T-helper 22 cell (primary cell): Measurements from ENCODE around the gene DOHH.

ENCODE experiments used
- DNase-seq: peaks from one replicate; pipeline ENCODE4 v3.0.0-alpha.2; 2020; ENCODE audit warnings: low read depth

The DOHH gene

DNA sequence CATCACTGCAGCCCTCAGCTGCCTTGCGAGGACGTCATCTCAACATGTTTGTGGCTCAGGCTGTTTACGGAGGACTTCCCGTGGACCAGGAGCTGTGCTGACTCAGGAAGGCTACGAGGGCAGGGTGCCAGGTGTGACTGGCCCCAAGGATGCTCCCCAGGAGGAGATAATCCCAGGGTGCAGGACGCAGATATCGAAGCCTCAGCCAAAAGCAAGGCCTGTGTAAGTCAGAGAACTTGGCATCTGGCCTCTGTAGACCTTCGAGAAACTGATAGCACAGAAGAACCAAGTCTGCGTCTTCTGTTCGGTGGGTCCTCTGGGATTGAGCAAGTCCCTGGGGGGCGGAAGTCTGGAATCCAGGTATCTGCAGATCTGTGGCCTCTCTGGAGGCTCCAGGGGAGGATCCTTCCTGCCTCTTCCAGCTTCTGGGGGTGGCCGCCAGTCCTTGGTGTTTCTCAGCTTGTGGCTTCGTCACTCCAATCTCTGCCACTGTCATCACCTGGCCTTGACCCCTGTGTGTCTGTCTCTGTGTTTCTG is 2.6 kb upstream of the DOHH start:
- DNase-seq: no peak

DNA sequence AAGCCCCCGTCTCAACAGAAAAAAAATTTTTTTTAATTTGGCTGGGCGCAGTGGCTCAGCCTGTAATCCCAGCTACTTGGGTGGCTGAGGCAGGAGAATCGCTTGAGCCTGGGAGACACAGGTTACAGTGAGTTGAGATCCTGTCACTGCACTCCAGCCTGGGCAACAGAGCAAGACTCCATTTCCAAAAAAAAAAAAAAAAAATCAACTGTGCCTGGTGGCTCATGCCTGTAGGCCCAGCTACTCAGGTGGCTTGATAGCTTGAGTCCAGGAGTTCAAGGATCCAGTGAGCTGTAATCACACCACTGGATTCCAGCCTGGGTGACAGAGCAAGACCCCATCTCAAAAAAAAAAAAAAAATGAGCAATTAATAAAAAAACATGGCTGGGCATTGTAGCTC is 1.3 kb upstream of the DOHH start:
- no peak for DNase-seq

DNA sequence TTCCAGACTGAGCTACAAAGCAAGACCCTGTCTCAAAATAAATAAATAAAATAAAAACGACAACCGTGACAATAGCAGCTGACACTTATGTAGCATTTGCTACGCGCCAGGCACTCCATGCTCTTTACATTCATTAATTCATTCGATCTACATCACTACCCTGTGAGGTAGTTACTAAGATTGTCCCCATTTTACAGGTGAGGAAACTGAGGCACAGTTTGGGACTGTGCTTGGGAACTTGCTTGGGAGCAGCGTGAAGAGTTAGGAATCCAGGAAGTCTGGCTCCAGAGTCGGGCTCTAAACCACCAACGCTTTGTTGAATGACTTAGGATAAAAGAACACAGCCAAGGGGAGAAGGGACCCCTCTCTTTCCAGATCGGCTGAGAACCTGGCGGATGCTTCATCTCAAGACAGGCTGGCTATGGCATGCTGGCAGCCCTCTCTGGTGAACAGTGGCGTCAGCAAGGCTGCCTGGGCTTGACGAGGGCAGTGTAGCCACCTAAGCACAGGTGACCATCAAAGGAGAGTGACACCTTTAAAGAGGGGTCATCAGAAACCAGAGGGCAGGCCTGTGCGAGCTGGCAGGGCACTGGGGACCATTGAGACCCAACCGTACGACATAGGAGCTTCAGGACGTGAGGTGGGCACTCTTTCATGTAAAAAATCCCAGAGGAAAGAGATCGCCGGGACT is 591 bp downstream of the DOHH start:
- DNase-seq: no peak

DNA sequence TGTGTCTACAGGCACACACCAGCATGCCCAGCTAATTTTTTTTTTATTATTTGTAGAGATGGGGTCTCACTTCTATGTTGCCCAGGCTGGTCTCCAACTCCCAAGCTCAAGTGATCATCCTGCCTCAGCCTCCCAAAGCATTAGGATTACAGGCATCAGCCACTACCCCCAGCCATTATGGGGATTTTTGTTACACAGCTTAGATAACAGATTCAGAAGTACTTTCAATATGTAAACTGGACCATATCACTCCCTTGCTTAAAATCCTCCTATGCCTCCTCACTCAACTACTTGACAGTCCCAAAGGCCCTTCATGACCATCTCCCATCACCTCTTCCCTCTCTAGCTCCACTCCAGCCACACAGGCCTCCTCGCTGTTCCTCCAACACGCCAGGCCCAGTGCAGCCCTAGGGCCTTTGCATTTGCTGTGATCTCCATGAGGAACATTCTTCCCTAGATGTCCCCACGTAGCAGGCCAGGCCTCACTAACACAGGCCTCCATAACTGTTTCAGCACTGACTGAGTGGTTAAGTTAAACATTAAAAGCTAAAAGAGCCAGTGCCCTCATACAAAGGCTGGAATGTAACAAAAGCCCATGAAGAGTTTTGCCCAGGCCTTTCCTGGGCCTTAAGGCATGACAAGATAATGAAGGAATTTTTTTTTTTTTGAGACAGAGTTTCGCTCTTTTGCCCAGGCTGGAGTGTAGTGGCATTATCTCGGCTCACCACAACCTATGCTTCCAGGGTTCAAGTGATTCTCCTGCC is 2.5 kb downstream of the DOHH start:
- DNase-seq: no peak

DNA sequence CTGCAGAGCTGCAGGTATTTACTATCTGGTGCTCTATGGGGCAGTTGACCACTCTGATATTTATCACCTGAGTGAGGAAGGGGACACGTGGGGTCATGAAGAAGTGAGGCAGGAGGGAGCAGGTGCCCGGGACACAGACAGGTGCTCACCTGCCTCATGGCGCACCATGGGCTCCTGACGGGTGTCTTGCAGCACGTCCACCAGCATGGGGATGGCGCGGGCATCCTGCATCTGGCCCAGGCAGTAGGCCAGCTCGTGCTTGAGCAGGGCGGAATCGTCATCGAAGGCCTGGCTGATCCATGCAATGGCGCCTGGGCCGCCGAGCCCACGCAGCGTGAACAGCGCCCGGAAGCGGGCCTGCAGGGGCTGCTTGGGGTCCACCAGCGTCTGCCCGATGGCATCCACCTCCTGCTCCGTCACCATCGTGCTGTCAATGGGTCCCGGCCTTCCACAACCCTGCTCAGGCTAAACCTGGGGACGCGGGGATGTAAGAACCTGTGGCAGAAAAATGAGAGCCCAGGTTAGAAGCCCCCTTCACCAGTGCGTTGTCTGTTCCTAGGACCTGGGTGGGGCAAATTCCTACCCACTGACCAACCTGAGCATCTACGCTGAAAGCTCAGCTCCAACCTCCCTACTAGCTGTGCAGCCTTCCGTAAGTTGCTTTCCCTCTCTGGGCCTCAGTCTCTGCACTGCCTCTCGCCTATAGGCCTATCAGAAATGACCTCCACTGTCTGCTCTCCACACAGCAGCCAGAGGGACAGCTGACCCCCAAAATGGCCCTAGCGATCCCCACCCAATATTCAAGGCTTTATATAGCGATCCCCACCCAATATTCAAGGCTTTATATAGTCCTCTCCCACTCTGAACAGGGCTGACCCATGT is 3.8 kb downstream of the DOHH start:
- no peak for DNase-seq

DNA sequence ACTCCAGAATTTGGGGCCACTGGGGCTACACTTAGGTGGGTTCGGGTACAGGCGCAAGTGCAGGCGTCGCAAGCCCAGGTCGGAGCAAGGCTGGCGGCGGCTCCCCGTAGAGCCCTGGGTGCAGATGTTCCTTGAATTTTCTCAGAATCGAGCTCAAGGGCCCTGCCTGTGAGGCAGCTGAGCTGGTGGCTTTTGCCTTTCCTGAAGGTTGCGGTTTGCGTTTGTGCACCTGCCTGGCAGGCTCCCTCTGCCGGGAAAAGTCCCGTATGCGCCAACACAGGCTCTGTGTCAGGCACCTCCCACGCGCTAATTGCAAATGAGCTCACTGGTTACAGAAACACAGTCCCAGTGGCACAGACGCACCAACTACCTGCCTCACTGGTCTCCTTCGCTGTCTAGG is 5.9 kb downstream of the DOHH start:
- peak; percentile 20 for DNase-seq

DNA sequence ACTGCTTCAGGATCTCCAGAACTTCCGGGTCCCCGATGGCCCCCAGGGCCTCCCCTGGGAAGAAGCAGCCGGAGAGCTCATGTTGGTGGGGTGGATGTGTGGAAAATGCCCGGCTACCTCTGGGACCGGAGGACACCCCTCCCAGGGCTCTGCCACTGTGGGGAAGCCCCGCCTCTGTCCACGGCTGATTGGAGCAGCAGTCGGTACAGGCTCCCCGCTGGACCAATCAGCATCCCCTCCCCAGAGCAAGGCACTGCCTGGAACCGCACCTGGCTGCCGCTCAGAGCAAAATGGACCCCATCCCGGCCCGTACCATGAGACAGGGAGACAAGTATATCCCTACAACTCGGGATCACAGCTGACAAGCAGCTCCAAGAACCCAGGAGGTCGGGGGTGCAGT is 6.4 kb downstream of the DOHH start:
- no peak for DNase-seq

DNA sequence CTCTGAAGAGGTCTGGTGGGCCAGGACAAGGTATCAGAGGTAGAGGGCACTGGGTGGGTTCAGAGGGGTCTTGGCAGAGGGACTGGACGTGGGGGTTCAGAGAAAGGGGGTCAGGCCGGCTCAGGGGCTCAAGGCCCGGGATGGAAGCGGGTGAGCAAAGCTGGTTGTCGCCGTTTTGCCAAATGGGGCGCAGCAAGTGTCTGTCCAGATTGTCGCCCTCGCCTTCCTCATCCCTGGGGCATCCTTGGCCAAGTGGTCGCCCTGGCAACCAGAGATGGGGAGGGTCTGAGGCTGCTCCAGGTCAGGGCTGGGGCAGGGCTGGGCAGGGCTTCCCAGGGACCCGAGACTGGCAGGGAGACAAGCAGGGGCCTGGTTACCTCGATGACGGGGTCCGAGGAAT is 6.8 kb downstream of the DOHH start:
- DNase-seq: no peak

DNA sequence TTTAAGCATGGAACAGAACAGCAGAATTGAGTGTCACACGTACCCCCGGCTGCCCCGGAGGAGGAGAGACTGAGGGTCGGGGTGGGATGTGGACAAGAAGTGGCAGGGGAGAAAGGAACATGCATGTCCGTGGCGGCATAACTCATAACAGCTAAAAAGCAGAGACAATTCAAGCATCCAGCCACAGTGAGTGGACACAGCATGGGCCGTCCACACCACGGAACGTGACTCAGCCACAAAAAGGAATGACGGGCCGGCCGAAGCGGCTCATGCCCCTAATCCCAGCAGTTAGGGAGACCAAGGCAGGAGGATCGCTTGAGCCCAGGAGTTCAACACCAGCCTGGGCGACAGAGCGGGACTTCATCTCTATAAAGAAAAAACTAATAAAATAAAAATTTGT is 7.6 kb downstream of the DOHH start:
- no peak for DNase-seq

DNA sequence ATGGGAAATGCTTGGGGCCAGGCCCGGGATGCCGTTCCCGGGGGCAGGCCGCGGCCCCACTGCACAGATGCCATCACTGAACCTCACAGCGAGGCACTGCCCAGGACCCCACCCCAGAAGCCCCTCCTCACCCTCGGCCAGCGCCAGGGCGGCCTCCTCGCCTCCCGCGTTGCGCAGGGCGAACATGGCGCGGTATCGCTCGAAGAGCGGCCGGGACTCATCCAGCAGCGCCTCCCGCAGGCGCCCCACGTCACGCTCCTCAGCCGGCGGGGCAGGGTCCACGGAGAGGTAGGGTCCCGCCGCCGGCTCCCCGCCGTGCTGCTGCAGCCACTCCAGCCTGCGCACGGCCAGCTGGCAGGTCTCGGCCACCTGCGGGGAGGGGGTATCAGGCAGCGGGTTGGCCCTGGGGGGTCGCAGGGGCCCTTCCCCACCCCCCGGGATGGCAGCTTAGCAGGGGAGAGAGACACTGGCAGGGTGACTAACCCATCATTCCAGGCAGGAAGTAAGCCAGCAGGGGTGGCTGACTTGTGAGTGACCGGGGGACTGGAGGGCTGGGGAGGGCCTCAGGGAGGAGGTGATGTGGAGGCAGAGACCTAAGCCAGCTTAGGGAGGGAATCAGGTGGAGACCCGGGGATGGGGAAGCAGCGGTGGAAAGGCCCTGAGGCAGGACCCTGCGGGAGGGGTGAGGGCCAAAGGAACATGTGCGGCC is 8.2 kb downstream of the DOHH start:
- DNase-seq: no peak

DNA sequence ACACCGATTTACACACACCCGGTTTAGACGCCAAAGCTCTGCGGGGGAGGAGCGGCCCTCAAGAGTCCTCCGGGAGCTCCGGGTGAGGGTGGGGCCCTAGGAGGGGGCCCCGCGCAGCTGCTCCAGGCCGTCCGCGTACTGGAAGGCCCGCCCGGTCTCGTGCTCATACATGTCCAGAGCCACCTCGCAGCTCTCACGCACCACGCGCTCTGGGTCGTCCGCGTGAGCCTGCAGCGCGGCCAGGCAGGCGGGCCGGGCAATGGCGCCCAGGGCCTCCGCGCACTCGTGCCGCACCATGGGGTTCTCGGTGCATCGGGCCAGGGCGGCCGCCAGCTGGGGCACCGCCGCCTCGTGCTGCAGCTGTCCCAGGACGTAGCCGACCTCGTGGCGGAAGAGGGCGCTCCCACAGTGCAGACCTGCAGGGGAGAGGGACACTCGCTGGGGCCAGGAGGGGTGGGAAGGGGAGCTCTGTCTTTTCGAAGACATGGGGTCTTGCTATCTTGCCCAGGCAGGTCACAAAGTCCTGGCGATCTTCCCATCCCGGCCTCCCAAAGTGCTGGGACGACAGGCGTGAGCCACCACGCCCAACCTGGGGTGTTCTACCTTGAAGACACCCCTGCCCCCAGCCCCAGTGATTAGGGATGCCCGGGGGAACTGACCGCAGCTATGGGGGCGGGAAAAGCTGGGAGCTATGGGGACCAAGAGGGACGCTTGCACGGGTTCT is 8.9 kb downstream of the DOHH start:
- no peak for DNase-seq

DNA sequence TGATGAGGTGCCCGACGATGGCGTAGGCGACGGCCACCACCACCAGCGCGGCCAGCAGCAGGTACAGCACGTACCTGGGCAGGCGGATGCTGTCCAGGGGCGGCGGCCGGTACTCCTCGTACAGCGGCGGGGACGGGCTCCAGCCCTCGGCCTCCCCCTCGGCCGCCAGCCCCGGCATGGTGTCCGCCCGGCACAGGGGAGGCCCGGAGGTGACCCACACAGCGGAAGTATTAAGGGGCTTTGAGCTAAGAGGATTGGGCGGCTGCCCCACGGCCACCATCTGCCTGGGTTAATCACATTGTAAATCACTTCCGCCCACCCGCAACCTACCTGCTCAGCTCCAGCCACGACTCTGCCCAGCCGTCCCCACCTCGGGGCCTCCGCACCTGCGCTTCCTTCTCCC is 17.2 kb downstream of the DOHH start, which contains the start of gene SMIM44:
Gene SMIM44, minus strand, starts transcription at position 216 of the 403 bp plus-strand sequence. Its CDS starts 38 bp downstream, at position 178.
- no peak for DNase-seq

DNA sequence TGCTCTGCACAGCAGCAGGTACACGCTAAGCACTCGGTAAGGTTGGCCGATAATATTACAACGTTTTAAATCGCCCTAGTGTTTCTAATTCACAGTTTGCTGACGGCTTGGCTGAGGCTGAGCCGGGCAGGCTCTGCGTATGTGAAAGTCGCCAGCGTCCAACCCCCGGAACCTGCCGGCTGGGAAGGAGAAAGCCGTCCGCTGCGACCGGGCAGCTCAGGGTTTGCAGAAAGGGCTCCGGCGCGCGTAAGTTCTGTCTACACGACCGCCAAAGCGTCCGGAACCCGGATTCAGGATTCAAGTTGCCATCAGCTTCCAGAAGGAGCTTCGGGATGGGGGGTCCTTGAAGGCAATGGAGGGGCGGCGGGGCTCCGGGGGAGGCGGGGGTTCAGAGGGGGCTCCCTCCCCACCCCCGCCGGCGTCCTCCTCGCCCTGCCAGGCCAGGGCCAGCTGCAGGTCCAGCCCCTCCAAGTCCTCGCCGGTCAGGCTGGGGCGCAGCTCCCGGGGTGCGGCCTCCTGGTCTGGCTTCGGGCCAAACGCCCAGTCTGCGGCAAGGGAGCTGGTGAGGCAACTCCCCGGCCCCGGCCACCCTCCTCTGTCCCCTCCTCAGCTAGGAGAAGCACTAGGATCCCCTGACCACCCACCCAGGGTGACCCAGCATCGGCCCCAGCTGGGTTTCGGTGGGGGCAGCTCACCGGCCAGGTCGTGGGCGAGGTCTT is 17.8 kb downstream of the DOHH start:
- no peak for DNase-seq

DNA sequence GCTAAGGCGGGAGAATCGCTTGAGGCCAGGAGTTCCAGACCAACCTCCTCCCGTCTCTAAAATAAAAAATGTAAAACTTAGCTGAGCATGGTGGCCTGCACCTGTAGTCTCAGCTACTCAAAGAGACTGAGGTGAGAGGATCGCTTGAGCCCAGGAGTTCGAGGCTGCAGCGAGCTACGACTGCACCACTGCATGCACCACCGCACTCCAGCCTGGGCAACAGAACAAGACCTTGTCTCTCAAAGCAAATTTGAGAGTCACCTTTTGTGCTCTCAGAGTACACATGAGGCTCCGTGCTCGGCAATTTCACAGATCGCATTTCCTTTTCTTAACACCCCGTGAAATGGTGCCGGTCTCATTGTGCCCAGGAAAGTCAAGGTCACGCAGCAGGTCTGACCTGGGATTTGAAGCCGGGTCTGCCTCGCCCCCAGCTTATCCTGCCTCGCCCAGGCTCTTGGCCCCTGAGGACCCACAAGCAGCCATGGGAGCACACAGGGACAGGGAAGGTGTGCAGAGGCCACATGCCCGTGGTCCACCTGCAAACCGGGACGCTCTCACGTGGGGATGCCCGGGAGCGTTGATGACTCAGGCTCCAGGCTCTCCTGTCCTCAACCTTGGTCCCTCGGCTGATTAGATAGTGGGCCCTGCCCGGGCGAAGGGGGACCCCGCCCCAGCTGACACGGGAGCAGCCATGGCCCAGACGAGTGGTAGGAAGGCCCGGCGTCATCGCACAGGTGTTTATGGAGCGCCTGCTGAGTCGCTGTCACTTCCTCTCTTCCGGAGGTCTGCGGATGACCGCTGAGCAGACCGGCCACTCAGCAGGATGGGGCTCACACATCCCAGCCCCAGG is 19.0 kb downstream of the DOHH start:
- DNase-seq: no peak

DNA sequence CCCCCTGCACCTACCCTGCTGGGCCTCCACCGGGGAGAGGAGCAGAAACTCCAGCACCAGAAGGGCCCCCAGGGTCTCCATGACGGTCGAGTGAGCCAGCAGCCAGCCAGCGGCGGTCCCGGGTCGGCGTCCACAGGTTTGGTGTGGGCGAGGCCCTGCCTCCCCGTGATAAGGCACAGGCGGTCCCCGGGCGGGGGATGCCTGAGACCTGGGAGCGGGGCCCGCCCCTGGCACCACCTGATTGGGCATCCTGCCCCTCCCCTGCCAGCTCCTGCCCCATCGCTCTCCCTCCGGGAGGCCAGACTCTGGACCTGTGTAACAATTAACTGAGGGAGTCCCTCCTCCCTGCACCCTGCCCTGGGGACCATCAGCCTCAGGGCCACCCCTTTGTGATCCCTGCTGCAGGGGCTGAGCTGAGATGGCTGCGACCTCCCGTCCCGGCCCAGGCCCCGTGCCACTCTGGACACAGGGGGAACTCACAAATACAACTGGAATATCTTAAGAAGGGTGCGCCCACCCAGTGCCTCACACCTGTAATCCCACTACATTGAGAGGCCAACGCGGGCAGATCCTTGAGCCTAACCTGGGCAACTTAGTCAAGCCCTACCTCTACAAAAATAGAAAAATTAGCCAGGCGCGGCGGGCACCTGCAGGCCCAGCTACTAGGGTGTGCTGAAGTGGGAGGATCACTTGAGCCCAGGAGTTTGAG is 19.9 kb downstream of the DOHH start, which contains the start of gene SMIM24:
Gene SMIM24, minus strand, starts transcription at position 143 of the 709 bp plus-strand sequence. Its CDS starts 62 bp downstream, at position 81.
- DNase-seq: no peak

DNA sequence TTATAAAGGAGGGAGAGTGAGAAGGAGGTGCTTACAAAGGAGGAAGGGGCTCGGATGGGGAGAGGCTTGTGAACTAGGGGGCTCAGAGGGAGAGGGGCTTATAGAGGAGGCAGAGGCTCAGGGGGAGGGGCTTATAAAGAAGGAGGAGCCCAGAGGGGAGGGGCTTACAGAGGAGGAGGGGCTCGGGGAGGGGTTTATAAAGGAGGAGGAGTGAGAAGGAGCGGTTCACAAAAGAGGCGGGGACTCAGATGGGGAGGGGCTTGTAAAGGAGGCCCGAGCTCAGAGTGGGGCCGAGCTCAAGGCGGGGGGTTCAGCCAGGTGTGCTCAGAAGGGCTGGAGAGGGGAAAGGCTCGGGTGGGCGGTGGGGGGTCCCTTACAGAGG is 20.6 kb downstream of the DOHH start:
- DNase-seq: no peak

DNA sequence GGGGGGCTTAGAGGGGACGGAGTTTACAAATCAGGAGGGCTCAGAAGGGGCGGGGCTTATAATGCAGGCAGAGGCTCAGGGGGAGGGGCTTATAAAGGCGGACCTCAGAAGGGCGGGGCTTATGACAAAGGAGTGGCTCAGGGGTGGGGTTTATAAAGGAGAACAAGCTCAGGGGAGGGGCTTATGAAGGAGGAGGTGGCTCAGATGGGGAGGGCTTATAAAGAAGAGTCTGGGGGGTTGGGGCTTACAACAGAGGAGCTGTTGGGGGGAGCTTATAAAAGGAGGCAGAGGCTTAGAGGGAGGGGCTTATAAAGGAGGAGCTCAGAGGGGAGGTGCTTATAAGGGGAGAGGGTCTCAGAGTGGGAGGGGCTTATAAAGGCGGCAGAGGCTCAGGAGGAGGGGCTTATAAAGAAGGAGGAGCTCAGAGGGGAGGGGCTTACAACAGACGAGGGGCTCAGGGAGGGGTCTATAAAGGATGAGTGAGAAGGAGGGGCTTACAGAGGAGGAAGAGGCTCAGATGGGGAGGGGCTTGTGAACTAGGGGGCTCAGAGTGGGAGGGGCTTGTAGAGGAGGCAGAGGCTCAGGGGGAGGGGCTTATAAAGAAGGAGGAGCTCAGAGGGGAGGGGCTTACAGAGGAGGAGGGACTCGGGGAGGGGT is 21.2 kb downstream of the DOHH start:
- DNase-seq: no peak
